CD4-positive, alpha-beta T cell treated with Interleukin-17A for 4 hours (primary cell): Measurements from ENCODE around the gene GTF2I.
"Not testable (repeated sequence)": the region's sequence is repeated elsewhere in the genome, so short reads cannot be mapped to it uniquely, and the experiment has no call there.

Experiments
- DNase-seq: peaks from one replicate; pipeline ENCODE4 v3.0.0-alpha.2; 2020; ENCODE audit warnings: mixed read lengths

GTF2I gene

DNA sequence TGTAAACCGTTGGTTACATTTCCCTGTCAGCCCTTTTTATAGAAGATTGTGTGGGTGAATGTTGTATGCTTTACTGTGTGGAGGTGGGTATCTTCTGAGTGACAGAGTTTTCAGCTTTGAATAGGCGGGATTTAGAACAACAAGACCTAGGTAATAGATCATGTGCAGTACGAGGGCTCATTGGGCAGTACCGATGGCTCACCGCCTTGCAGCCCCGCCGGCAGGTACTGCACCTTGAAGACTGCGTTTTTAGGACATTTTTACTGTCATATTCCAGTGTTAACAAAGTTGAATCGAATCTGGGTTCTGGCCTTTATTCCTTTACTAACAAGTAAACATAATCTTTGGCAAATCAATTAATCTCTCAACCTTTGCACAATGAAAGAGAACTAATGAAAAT lies 60.4 kb downstream of the GTF2I start:
- no peak for DNase-seq

DNA sequence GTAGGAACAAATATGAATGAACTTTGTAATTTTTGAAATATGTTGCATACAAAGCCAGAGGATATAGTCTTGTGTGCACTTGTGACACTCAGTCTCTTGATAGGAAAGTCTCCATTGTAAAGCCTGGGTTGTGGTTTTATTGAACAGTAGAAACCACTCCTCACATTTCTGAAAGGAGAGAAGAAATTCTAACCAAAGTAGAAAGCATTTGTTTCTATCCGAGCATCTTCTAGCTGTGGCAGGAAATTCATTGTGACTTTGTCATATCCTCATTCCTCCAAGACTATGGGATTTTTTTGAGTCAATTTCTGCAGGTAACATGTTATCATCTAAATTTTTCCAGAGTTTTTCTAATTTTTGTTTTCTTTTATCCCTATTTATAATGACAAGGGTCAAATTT lies 60.8 kb downstream of the GTF2I start:
- DNase-seq: no peak

DNA sequence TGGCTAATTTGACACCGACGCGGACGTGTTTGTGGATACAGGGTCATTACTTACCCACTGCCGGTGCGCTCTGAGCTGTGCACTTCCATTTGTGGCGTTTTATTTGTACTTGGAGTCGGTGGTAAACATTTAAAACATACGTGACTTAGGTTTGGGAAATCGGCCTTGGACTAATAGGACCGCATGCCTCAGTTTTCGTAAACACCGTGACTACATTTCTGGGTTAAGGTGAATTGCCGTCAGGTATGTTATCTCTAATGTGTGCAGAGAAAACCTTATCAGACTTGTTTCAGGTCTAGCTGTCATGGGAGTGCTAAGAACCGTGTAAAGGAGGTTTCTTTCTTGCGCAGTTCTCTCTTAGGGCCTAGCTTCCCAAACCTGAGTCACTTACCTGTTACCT lies 64.6 kb downstream of the GTF2I start:
- DNase-seq: no peak

DNA sequence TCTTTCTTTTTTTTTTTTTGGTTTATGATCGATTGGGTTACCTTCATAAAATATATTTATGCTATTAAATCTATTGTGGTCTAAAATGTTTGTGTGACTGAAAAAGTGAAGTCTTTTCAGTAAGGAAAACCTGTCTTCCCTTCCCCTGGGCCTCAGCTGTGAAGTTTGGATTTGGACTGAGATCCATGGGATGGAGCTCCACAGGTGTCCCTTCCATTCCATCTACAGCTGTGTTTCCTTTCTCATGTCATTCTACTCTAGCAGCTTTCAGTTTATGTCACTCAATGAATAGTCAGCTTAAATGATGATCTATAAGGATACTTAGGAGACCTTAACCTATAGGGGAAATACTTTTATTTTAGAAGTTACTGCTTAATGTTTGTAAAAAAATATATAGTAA lies 68.3 kb downstream of the GTF2I start:
- no peak for DNase-seq

DNA sequence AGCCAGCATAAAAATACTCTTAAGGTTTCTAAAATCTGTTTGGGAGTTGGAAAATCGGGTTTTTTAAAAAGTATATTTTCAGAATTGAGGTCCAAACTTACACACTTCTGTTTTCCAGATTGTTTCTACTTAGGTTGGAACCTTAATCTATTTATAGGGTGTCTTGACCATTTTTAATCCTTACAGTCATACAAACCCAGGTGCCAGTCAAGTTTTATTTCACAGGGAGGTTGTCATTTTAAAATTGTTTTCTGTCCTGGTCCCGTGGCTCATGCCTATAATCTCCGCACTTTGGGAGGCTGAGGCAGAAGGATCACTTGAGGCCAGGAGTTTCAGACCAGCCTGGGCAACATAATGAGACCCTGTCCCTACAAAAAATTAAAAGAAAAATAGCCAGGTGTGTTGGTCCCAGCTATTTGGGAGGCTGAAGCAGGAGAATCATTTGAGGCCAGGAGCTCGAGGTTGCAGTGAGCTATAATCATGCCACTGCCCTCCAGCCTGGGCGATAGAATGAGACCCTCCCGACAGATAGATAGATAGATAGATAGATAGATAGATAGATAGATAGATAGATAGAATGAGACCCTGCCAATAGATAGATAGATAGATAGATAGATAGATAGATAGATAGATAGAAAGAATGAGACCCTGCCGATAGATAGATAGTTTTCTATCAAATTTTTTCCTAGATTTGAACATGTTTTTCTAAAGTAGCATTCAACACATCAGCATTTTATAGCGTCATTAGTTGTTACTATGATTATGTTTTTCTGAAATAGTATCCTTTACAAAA lies 69.0 kb downstream of the GTF2I start:
- DNase-seq: no peak

DNA sequence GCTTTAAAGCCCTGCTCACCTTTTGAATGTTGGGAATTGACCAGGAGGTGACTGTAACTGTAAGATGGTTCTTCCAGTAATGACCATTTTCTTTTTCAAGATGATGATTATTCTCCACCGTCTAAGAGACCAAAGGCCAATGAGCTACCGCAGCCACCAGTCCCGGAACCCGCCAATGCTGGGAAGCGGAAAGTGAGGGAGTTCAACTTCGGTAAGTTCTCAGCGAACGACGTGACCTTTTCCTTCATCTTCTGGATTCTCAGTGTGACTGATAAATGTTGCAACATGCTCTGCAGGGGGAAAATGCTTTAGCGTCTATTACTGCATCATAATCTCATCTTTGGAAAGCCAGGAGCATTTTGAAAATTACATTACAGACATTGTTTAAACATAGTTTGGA lies 71.2 kb downstream of the GTF2I start:
- not testable (repeated sequence) for DNase-seq

DNA sequence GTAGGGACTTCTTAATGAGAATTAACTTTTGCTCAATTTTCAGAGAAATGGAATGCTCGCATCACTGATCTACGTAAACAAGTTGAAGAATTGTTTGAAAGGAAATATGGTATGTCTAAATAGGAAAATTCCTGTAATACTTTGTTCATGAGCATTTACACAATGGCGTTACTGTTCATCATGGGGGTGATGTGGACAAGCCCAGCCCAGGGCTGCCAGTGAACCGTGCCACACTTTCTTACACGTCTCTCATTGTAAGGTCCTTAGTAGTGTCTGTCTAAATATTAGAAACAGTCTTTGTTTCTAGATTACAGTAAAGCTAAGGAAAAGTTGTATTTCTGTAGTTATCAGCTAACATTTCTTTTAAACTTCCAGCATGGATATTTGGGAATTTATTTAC lies 72.7 kb downstream of the GTF2I start:
- DNase-seq: not testable (repeated sequence)

DNA sequence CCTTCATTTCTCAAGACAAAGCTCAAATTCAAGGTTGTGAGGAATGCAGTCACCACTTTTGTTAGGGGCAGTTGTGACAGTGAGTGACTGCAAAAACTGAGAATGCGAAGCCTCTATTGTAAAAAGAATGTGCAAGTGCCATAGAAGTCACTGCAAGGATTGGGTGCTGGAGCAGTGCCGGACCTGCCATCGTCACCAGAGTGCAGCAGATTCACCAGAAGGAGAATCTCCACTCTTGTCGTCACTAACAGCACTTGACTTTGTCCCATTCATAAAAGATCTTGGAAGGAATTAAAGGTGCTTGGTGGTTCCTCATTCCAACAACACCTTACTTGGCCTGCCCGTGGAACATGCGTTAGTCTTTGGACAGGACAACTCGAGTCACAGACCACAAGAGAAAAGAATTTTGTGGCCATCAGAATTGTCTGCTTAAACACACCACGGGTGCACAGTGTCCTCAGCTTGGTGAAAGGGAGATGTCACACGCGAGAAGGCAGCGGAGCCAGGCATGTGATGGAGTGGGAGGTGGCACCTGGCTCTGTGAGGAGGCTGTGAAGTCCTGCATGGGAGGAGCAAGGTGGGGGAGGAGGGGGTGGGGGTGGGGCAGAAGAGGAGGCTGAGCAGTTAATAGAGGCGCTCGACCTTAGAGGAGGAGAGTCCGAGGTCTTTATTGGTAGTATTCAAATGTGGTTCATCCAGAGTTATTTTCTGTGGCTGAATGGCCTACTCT lies 82.6 kb downstream of the GTF2I start:
- DNase-seq: not testable (repeated sequence)

DNA sequence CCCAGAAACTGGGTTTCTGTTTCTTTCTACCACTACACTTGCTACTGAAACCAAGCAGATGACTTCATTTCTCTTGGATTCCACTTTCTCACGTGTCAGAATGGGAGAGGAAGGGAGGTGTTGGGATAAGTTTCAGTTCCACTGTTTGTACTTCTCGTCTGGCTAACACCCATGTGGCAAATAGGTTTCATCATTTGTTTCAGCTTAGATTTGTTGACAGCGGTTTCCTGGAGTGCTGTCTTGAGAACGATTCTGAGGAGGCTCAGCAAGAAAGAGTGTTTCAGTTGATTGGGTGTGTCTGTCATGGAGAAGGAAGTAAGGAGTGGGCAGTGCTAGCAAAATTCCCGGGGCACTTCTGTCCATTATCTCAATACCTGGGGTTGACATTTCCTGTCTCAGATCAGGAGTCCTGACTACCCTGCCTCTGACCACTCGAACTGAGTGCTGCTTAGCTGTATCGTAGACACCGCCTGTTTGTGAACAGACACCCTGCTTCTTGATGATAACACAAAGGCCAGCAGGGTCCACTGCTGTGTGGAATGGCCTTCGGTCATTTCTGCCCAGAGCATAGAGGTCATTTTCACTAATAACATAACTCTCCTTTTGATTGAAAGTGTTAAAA lies 86.5 kb downstream of the GTF2I start:
- not testable (repeated sequence) for DNase-seq

DNA sequence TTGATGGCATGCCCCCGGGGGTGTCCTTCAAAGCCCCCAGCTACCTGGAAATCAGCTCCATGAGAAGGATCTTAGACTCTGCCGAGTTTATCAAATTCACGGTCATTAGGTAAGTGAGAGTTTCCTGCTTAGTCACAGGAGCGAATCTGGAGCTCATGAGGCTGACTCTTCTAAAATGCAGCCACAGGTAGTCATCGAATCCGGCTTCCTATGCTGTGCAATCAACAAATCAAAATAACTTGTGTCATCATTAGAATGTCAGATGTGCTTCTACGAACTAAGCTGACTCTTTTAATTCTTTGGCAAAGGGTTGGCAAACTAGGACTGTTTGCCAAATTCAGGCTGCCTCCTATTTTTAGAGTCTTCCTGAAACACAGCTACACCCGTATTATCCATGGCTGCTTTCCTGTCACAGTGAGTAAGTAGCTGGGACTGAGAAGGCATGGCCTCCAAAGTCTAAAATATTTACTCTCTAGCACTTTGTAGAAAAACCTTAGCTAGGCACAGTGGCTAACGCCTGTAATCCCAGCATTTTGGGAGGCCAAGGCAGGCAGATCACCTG lies 96.5 kb downstream of the GTF2I start:
- DNase-seq: not testable (repeated sequence)

DNA sequence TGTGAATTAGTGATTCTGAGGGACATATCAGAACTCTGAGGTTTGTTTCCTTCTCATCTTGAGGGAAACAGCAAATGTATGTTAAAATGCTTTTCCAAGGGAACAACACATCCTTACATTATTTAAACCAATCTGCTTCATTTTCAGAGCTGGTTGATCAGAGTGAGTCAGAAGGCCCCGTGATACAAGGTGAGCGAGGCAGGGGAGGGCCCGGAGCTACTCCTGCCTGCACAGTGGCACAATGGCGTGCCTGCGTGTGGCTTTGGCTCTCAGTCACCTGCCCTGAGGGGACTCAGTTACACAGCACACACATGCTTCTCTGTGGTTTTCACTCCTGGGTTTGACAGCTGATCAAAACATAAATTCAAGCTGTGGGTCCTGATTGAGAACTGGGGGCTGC lies 99.2 kb downstream of the GTF2I start:
- not testable (repeated sequence) for DNase-seq

DNA sequence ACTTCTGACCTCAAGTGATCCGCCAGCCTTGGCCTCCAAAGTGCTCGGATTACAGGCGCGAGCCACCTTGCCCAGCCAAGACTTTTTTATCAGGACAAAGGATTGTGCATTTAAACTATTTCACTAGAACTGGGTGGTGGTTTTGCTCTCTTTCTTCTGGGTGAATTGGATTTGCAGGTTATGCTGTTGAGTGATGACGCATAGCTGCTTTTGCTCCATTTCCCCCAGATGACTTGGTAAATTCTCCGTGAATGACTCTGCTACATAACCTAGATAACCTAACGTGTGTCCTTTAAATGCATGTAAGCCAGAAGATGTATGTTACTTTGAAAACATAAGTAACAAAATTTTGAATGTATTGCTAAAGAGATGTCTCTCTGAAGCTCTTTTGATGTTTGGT lies 100.8 kb downstream of the GTF2I start:
- not testable (repeated sequence) for DNase-seq

DNA sequence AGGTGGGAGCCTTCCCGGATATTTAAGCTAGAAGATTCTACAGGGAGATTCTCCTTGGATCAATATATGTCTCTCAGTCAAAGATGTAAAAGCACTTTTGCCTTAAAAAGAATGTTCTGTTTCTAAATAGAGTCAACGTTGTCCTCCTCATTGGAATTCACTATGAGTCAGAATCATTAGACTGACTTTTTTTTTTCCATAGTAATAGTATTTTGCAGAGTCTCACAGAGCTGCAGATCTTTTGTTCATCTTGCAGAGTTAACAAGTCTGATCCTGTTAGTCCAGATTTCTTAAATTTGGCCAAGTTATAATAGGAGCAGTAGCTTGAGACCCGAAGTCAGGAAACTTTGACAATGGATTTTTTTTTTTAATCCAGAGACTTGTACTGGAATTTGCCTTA lies 101.5 kb downstream of the GTF2I start:
- not testable (repeated sequence) for DNase-seq

DNA sequence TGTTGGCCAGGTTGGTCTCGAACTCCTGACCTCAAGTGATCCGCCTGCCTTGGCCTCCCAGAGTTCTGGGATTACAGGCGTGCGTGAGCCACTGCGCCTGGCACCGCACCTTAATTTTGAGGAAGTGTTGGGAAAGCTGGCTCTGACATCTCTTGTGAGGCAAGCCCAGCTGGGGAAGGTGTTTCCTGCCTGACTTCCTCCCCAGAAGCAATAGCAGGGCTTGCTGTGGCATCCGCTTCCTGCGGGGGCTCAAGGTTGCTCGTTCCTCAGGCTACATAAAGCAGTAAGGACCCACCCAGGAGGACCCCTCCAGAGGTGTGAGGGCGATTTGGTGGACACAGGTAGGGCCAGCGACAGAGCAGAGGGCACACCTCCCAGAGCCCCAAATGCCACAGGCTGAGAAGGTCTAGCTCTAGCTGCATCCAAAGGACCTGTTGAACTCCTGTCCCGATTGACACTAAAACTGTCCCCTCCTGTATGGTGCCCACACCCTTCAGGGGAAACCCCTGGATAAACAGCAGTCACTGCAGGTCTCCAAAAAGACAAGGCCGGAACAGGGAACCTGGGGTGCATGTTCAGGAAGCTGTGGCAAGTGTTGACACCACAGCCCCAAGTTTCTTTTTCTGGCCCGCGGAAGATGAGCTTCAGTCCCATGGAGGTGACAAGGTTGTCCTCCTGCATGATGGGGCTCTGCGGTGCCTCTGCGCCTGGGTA lies 107.8 kb downstream of the GTF2I start:
- not testable (repeated sequence) for DNase-seq

DNA sequence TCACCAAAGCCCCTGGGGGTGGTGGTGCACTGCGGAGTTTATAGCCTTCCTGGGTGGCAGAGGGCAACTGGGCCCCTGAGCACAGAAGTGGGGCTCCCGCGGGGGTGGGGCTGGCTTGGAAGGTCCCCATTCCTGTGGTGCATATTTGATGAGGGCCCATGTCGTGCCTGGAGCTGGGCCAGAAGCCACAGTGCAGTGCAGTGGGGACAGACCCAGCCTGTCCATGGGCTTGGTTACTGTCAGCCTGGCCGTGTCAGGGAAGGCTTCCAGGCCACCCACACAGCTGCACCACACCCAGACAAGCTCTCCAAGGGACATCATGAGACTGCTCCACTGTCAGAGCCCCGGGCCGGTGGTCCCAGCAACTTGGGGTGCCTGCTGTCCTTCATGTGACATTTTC lies 109.0 kb downstream of the GTF2I start:
- not testable (repeated sequence) for DNase-seq

DNA sequence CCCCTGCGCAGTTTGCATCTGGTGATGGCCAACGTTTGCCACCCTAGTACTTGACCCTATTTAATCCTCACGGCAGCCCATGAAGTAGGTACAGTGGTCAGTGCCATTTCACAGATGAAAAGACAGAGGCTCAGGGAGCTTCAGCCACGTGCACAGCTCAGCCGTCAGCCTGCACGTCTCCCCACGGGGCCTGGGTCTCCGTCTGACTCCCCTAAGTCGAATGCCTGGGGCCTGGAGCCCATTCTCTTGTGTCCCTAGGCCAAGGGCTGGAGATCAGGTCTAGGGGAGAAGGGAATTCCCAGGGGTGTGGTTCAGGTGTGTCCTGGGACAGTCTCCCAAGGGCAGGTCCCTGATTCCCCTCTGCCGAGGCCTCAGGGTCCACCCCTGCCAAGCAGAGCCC lies 109.5 kb downstream of the GTF2I start:
- DNase-seq: not testable (repeated sequence)

DNA sequence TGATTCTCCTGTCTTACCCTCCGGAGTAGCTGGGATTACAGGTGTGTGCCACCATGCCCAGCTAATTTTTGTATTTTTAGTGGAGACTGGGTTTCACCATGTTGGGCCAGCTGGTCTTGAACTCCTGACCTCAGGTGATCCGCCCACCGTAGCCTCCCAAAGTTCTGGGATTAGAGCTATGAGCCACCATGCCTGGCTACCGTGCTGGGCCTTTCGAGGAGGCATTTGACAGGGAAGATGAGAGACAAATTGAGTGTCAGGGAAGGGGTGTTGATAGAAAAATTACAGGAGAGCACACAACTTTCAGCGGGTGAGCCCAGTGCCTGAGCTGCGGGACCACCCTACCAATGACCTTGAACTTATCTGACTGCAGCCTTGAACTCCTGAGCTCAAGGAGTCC lies 112.5 kb downstream of the GTF2I start:
- not testable (repeated sequence) for DNase-seq

DNA sequence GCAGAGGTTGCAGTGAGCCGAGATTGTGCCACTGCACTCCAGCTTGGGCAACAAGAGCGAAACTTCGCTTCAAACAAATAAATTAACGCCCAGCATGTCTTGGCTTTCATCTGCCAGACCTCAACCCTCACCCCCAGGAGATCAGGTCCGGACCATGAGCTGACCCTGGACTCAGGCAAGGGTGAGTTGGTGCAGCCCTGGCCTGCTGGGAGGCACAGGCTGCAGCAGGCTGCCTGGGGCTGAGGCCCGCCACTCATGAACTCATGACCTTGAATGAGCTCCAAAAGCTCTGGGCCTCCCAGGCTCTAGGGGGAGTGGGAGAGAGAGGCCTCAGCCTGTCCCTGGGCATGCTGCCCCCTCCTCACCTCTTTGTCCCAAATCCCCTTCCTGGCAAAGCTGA lies 114.6 kb downstream of the GTF2I start:
- not testable (repeated sequence) for DNase-seq

DNA sequence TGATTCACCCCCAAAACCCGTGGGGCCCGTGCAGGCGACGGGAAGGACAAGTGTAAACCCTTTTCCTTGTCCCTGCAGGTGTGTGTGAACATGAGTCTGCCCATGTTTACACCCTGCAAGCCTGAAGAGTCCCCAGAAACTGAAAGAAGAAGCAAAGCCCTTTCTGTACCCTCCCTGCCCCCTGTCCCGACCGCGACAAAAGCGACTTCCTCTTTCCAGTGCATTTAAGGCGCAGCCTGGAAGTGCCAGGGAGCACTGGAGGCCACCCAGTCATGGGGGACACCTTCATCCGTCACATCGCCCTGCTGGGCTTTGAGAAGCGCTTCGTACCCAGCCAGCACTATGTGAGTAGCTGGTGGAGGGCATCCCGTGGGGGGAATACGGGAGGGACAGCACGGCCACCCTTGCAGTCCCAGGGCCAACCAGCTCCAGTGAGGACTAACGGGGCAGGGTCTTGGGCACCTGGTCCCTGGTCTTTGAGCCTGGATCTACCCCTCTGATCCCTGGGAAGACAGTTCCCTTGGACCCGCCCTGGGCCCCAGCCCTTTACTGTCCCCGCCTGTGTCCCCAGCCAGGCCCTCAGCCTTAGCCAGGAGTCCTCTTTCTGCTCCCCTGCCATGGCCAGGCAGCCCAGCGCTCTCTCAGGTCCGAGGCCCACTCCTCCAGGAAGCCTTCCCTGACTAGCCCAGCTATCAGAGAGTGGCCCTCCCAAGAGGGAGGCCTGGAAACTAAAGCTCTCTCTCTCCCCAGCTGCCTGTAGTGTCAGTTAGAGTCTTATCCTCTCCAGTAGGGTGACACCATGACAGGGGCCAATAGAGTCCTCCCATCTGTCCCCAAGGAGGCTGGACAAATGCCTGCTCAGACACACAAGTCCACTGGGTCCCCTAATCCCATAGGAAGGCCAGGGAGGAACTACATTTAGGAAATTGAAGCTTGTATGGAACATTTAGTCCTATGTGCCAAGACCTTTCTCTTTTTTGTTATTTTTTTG lies 116.5 kb downstream of the GTF2I start, which contains the start of gene NCF1:
TSS of gene NCF1 (plus strand) at position 252 of the 991 bp plus-strand sequence. CDS start at position 273, 21 bp downstream.
- DNase-seq: not testable (repeated sequence)

DNA sequence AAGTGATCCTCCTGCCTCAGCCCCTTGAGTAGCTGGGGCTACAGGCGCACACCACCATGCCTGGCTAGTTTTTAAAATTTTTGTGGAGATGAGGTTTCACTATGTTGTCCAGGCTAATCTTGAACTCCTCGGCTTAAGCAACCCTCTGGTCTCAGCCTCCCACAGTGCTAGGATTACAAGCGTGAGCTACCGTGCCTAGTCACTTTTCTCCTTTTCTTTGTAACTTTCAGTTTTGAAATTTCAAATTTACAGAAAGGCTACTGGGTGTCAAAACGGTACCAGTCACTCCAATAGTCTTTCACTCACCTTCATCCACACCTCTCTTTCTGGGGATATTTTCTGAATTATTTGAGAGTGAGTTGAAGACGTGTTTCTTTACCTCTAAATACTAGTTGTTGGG lies 117.6 kb downstream of the GTF2I start:
- DNase-seq: not testable (repeated sequence)

DNA sequence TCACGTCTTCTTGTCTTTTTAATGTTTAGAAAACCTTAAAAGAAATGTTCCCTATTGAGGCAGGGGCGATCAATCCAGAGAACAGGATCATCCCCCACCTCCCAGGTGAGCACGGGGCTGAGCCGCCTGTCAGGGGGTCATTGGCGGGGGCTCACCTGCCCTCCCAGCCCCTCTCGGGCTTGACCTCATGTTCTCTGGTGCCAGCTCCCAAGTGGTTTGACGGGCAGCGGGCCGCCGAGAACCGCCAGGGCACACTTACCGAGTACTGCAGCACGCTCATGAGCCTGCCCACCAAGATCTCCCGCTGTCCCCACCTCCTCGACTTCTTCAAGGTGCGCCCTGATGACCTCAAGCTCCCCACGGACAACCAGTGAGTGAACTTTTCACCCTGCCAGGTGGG lies 121.5 kb downstream of the GTF2I start:
- DNase-seq: not testable (repeated sequence)
